Bronchial epithelial cell (primary cell): Measurements from ENCODE around the gene BCAS3. TPM values are rescaled to one million over a fixed set of nuclear protein-coding genes. Genes with fewer than 3 reads are reported as not detected.

Source experiments
- DNase-seq: peaks from one replicate; pipeline ENCODE4 v3.0.0-alpha.2; 2010; ENCODE audit warnings: low read depth
- FAIRE-seq: peaks from 2 replicates; lab custom pipeline; 2011; peaks lifted over from hg19 to GRCh38; lab: Jason Lieb, UNC
- H3K27me3 ChIP-seq: 2 replicates; pipeline ENCODE4 v1.5.1; 2011; ENCODE audit warnings: low read length; ENCODE audit not compliant: control insufficient read depth, insufficient read depth
- H3K36me3 ChIP-seq: 2 replicates; pipeline ENCODE4 v1.5.1; 2011; ENCODE audit warnings: low read length; ENCODE audit not compliant: control insufficient read depth, insufficient read depth
- H3K4me3 ChIP-seq: 2 replicates; pipeline ENCODE4 v1.5.1; 2011; ENCODE audit warnings: mild to moderate bottlenecking, low read depth, low read length, control low read depth
- CTCF ChIP-seq: IDR thresholded peaks from 2 replicates; pipeline ENCODE4 v1.5.1; 2011; ENCODE audit warnings: mild to moderate bottlenecking, moderate library complexity, low read length, control low read depth, inconsistent platforms; ENCODE audit not compliant: insufficient read depth, severe bottlenecking
- total RNA-seq: library from RNA; depleted of rRNA; stranded (reverse); fragments of >200 nt; gene quantifications from 2 replicates; pipeline ENCODE4 v1.2.1, GENCODE V29; 2014

The BCAS3 gene
- total RNA-seq, 1 donor from 2014 or later: 10.3 TPM

GRCh38 chr17:61405686-61406536, 728.3 kb downstream of the BCAS3 start:
- no peak for TF ChIP-seq CTCF
- H3K4me3 ChIP-seq: no peak overlapping the region
- FAIRE-seq (no peak), DNase-seq (no peak)
- H3K36me3 ChIP-seq: no peaks in the 10 kb centered on the region
- peaks cover 56% of the 10 kb centered on the region for H3K27me3 ChIP-seq

GRCh38 chr17:61406537-61406845, 728.8 kb downstream of the BCAS3 start:
- peaks cover 54% of the 10 kb centered on the region for H3K27me3 ChIP-seq
- DNase-seq (no peak), FAIRE-seq (no peak)
- no peak for TF ChIP-seq CTCF
- no peaks in the 10 kb centered on the region for H3K36me3 ChIP-seq
- no peak overlapping the region for H3K4me3 ChIP-seq

- no peak for DNase-seq
- TF ChIP-seq CTCF: no peak
- Histone ChIP-seq H3K27me3 (peaks cover 47% of the 10 kb centered on the region), H3K4me3 (no peak overlapping the region), H3K36me3 (no peaks in the 10 kb centered on the region)
- FAIRE-seq: peak; percentile 93
Observed at GRCh38 chr17:61406971-61407911, 729.6 kb downstream of the BCAS3 start.

- peaks cover 40% of the 10 kb centered on the region for H3K27me3 ChIP-seq
- DNase-seq (no peak), FAIRE-seq (no peak)
- H3K36me3 ChIP-seq: no peaks in the 10 kb centered on the region
- no peak overlapping the region for H3K4me3 ChIP-seq
- no peak for TF ChIP-seq CTCF
Observed at GRCh38 chr17:61408151-61409041, 730.7 kb downstream of the BCAS3 start.

GRCh38 chr17:61409301-61410112, 731.9 kb downstream of the BCAS3 start:
- H3K27me3 ChIP-seq: peaks cover 30% of the 10 kb centered on the region
- FAIRE-seq: no peak

More at GRCh38 chr17:61409301-61410112, 731.9 kb downstream of the BCAS3 start:
- no peak for DNase-seq
- TF ChIP-seq CTCF: peak; percentile 60
- Histone ChIP-seq H3K4me3 (peak overlapping the region; percentile 40), H3K36me3 (no peaks in the 10 kb centered on the region)
